Measurements from ENCODE around the gene AGTR1.

DNA sequence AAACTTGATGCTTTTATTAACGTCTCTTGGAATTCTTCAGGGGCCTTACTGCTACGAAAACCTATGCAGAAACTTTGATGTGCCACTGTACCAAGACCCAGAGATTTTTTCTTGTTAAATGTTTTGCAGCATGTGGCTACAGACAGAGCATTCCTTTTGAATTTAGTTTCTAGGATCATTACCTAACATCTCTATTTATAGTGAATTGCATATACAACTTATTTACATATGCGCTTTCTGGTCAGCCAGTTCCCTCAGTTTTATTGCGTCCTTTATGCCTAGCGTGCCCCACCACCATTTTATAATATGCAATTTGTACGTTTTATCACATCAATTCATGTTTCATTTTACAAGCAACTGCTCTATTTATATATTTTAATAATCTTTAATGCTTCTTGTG is 46.2 kb upstream of the AGTR1 start:
- TF ChIP-seq, protein P1, sequence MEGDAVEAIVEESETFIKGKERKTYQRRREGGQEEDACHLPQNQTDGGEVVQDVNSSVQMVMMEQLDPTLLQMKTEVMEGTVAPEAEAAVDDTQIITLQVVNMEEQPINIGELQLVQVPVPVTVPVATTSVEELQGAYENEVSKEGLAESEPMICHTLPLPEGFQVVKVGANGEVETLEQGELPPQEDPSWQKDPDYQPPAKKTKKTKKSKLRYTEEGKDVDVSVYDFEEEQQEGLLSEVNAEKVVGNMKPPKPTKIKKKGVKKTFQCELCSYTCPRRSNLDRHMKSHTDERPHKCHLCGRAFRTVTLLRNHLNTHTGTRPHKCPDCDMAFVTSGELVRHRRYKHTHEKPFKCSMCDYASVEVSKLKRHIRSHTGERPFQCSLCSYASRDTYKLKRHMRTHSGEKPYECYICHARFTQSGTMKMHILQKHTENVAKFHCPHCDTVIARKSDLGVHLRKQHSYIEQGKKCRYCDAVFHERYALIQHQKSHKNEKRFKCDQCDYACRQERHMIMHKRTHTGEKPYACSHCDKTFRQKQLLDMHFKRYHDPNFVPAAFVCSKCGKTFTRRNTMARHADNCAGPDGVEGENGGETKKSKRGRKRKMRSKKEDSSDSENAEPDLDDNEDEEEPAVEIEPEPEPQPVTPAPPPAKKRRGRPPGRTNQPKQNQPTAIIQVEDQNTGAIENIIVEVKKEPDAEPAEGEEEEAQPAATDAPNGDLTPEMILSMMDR (IDR thresholded peaks at IDR 0.05 in 8 of 11, conservative IDR thresholded peaks at IDR 0.05 in 3 of 11), result no peak
- TF ChIP-seq POLR2A (IDR thresholded peaks at IDR 0.05), result no peak
- no peak for TF ChIP-seq POLR2AphosphoS5 (IDR thresholded peaks at IDR 0.05)
